Endodermal cell (in vitro differentiated cells): Measurements from ENCODE around the gene CFL1. TPM values are rescaled to one million over a fixed set of nuclear protein-coding genes. Genes with fewer than 3 reads are reported as not detected.

Experiments used
- DNase-seq: peaks from one replicate; pipeline ENCODE4 v3.0.0-alpha.2; 2017
- H3K27ac ChIP-seq: 2 replicates; pipeline ENCODE4 v1.5.1; 2013; ENCODE audit warnings: mild to moderate bottlenecking, low read depth, low read length, moderate library complexity
- H3K27me3 ChIP-seq: 2 replicates; pipeline ENCODE4 v1.6.1; 2013; ENCODE audit warnings: mild to moderate bottlenecking, low read length, moderate library complexity; ENCODE audit not compliant: insufficient read depth, control insufficient read depth, poor library complexity, severe bottlenecking
- H3K36me3 ChIP-seq: 2 replicates; pipeline ENCODE4 v1.7.0; 2013; ENCODE audit warnings: mild to moderate bottlenecking, low read length, moderate library complexity; ENCODE audit not compliant: control insufficient read depth, insufficient read depth
- H3K4me1 ChIP-seq: one replicate; pipeline ENCODE4 v1.7.0; 2013; ENCODE audit warnings: low read length; ENCODE audit not compliant: control insufficient read depth, insufficient read depth
- H3K4me3 ChIP-seq: 2 replicates; pipeline ENCODE4 v1.5.1; 2013; ENCODE audit warnings: mild to moderate bottlenecking, low read length, moderate library complexity
- H3K9ac ChIP-seq: 2 replicates; pipeline ENCODE4 v1.6.1; 2013; ENCODE audit warnings: mild to moderate bottlenecking, low read length, moderate library complexity; ENCODE audit not compliant: poor library complexity, severe bottlenecking; ENCODE audit errors: extremely low read depth
- H3K9me3 ChIP-seq: 2 replicates; pipeline ENCODE4 v1.6.1; 2013; ENCODE audit warnings: mild to moderate bottlenecking, low read length, moderate library complexity; ENCODE audit not compliant: control insufficient read depth
- H3K27ac Mint-ChIP-seq: 2 replicates; pipeline ENCODE4 v1.8.0; 2020; ENCODE audit warnings: mixed read lengths
- H3K27me3 Mint-ChIP-seq: 2 replicates; pipeline ENCODE4 v1.8.0; 2021; ENCODE audit warnings: mild to moderate bottlenecking, mixed read lengths; ENCODE audit not compliant: insufficient read depth
- H3K36me3 Mint-ChIP-seq: 2 replicates; pipeline ENCODE4 v1.8.0; 2020; ENCODE audit warnings: low read depth, mixed read lengths
- H3K4me1 Mint-ChIP-seq: 2 replicates; pipeline ENCODE4 v1.8.0; 2020; ENCODE audit warnings: mixed read lengths
- H3K4me3 Mint-ChIP-seq: 2 replicates; pipeline ENCODE4 v1.8.0; 2020; ENCODE audit warnings: mild to moderate bottlenecking, moderate library complexity, mixed read lengths
- H3K9me3 Mint-ChIP-seq: 2 replicates; pipeline ENCODE4 v1.8.0; 2020; ENCODE audit warnings: mild to moderate bottlenecking, mixed read lengths
- CTCF ChIP-seq: fragments of 200-600 bp; sonication (generic); conservative IDR thresholded peaks from 2 replicates; pipeline ENCODE4 v1.5.0; 2021; ENCODE audit warnings: antibody characterized with exemption, mild to moderate bottlenecking
- WGBS, 2 experiments: methylation state at CpG; one replicate each; pipeline versions ENCODE4 v1.1.5 to v1.1.7; 2013; ENCODE audit warnings: missing lambda C conversion rate in 2 of 2, mixed read lengths in 1 of 2; ENCODE audit not compliant: insufficient coverage in 1 of 2, insufficient read length in 1 of 2; 5-methylcytosine and 5-hydroxymethylcytosine counted together
- total RNA-seq, 2 donors: library from RNA; stranded (reverse); fragmentation: NEBNext Ultra II Directional in 1 of 2; extraction: Animal tissue kit (Norgen Biotek cat#: 25700) in 1 of 2; gene quantifications; 2 replicates in 1 of 2; 3 replicates in 1 of 2; pipeline ENCODE4 v1.2.1, GENCODE V29; 2021

Gene CFL1
- total RNA-seq, 2 donors from 2014 or later: 1,218 to 1,284 TPM

- Mint-ChIP-seq H3K4me3 (no peak within 1 kb of the TSS), H3K27me3 (peaks cover 8% of the 10 kb centered on the region), H3K36me3 (peaks cover 21% of the 10 kb centered on the region), H3K4me1 (peaks cover 2% of the 10 kb centered on the region), H3K9me3 (no peaks in the 10 kb centered on the region), H3K27ac (no peak within 1 kb of the TSS)
- H3K9me3 ChIP-seq: no peaks in the 10 kb centered on the region
- no peak for DNase-seq
- H3K4me1 ChIP-seq: no peaks in the 10 kb centered on the region
- H3K4me3 ChIP-seq: no peak within 1 kb of the TSS
- TF ChIP-seq CTCF: no peak
- H3K27ac ChIP-seq: no peak within 1 kb of the TSS
- 87 to 89% methylated on average over 6 to 7 of the region's 7 CpGs for WGBS, 2 experiments
- no peaks in the 10 kb centered on the region for H3K27me3 ChIP-seq
- H3K36me3 ChIP-seq: peaks cover 22% of the 10 kb centered on the region
- no peak within 1 kb of the TSS for H3K9ac ChIP-seq
Measured at GRCh38 chr11:65879617-65880016, 21.6 kb upstream of the CFL1 start, which contains the start of gene CTSW. CTSW (plus strand) TSS chr11:65879837; CDS start chr11:65879855, 18 bp downstream.

GRCh38 chr11:65873318-65874156 lies 15.6 kb upstream of the CFL1 start:
- peaks cover 8% of the 10 kb centered on the region for H3K27me3 Mint-ChIP-seq
- H3K9me3 Mint-ChIP-seq: no peaks in the 10 kb centered on the region
- Histone ChIP-seq H3K4me3 (peak overlapping the region; percentile 94), H3K27me3 (no peaks in the 10 kb centered on the region), H3K4me1 (no peaks in the 10 kb centered on the region), H3K27ac (no peak overlapping the region), H3K9me3 (no peaks in the 10 kb centered on the region), H3K36me3 (peaks cover 11% of the 10 kb centered on the region), H3K9ac (peak overlapping the region; percentile 44)
- H3K4me3 Mint-ChIP-seq: peak overlapping the region; percentile 85
- DNase-seq: peak; percentile 98
- peaks cover 5% of the 10 kb centered on the region for H3K4me1 Mint-ChIP-seq
- no peak for TF ChIP-seq CTCF
- H3K27ac Mint-ChIP-seq: peak overlapping the region; percentile 87
- peaks cover 18% of the 10 kb centered on the region for H3K36me3 Mint-ChIP-seq
- WGBS, 2 experiments: 14 to 30% methylated on average over 20 to 54 of the region's 54 CpGs

GRCh38 chr11:65872586-65873317 lies 14.8 kb upstream of the CFL1 start, which contains the start of gene EFEMP2:
EFEMP2 (minus strand) TSS chr11:65872800; CDS start chr11:65872354, 446 bp downstream.
- Histone ChIP-seq H3K9ac (peak within 1 kb of the TSS; percentile 44), H3K27me3 (no peaks in the 10 kb centered on the region), H3K4me3 (peak within 1 kb of the TSS; percentile 94), H3K36me3 (peaks cover 19% of the 10 kb centered on the region), H3K4me1 (no peaks in the 10 kb centered on the region), H3K9me3 (no peaks in the 10 kb centered on the region), H3K27ac (no peak within 1 kb of the TSS)
- H3K4me1 Mint-ChIP-seq: peaks cover 5% of the 10 kb centered on the region
- H3K9me3 Mint-ChIP-seq: no peaks in the 10 kb centered on the region
- no peak for DNase-seq
- H3K27ac Mint-ChIP-seq: peak within 1 kb of the TSS; percentile 87
- TF ChIP-seq CTCF: no peak
- peaks cover 5% of the 10 kb centered on the region for H3K27me3 Mint-ChIP-seq
- 2 to 3% methylated on average over 18 to 69 of the region's 69 CpGs for WGBS, 2 experiments
- H3K4me3 Mint-ChIP-seq: peak within 1 kb of the TSS; percentile 85
- H3K36me3 Mint-ChIP-seq: peaks cover 24% of the 10 kb centered on the region
